Measurements from ENCODE around the gene C2orf78. TPM values are rescaled to one million over a fixed set of nuclear protein-coding genes. Genes with fewer than 3 reads are reported as not detected.

Gene C2orf78
- not detected in 2 replicates for total RNA-seq

GRCh38 chr2:73783883-73784282 lies at the start of gene C2orf78:
Gene C2orf78 (plus strand): TSS chr2:73784183. CDS start chr2:73784310, 127 bp downstream.

GRCh38 chr2:73736855-73737779 lies 46.9 kb upstream of the C2orf78 start, which contains the start of gene TPRKB:
Gene TPRKB (minus strand): TSS chr2:73737345. CDS start chr2:73734569, 2,776 bp downstream.

GRCh38 chr2:73779467-73780236 lies 4.3 kb upstream of the C2orf78 start, which contains the start of gene DUSP11:
Gene DUSP11 (minus strand): TSS chr2:73780103. CDS start chr2:73779974, 129 bp downstream.

GRCh38 chr2:73828818-73829570 lies 45.0 kb downstream of the C2orf78 start, which contains the start of gene STAMBP:
Gene STAMBP (plus strand): TSS chr2:73828961. CDS start chr2:73830857, 1,896 bp downstream.

Other genes with a start within 250 kb of the C2orf78 start
- gene NAT8, start 141.8 kb upstream of the C2orf78 start, total RNA-seq: not detected in 2 replicates
- gene TPRKB, start 46.8 kb upstream of the C2orf78 start, total RNA-seq: 28.0 and 39.2 TPM in 2 replicates
- gene DUSP11, start 4.1 kb upstream of the C2orf78 start, total RNA-seq: 29.0 and 30.9 TPM in 2 replicates
- gene STAMBP, start 44.8 kb downstream of the C2orf78 start, total RNA-seq: 32.3 and 39.3 TPM in 2 replicates
- 3.5 and 53.9 TPM in 2 replicates for gene ACTG2, start 108.8 kb downstream of the C2orf78 start, total RNA-seq
- 92.9 and 97.2 TPM in 2 replicates for gene DGUOK, start 142.7 kb downstream of the C2orf78 start, total RNA-seq
- gene TET3, start 200.7 kb downstream of the C2orf78 start, total RNA-seq: 3.6 and 4.8 TPM in 2 replicates